Fibroblast of lung (primary cell): ENCODE results near the gene CDK7. TPM values are rescaled to one million over a fixed set of nuclear protein-coding genes. Genes with fewer than 3 reads are reported as not detected.
A peak's percentile ranks its signal among the peaks of the same experiment; 100 is the strongest.

Experiments used
- DNase-seq, 2 donors: peaks; one replicate each; pipeline versions ENCODE4 v3.0.0 to v3.0.0-alpha.2; 2010; ENCODE audit warnings: low read depth in 2 of 2
- H2AFZ ChIP-seq: 2 replicates; pipeline ENCODE4 v1.5.1; 2012; ENCODE audit warnings: low read length, control low read depth, inconsistent platforms
- H3K27ac ChIP-seq: 2 replicates; pipeline ENCODE4 v1.5.1; 2011; ENCODE audit warnings: low read length, control low read depth; ENCODE audit not compliant: insufficient read depth
- H3K27me3 ChIP-seq: 2 replicates; pipeline ENCODE4 v1.5.1; 2011; ENCODE audit warnings: mild to moderate bottlenecking, low read length; ENCODE audit not compliant: control insufficient read depth, insufficient read depth
- H3K36me3 ChIP-seq: 2 replicates; pipeline ENCODE4 v1.5.1; 2011; ENCODE audit warnings: low read length; ENCODE audit not compliant: control insufficient read depth, insufficient read depth
- H3K4me1 ChIP-seq: 2 replicates; pipeline ENCODE4 v1.5.1; 2011; ENCODE audit warnings: low read length; ENCODE audit not compliant: control insufficient read depth, insufficient read depth; ENCODE audit errors: extremely low read depth
- H3K4me2 ChIP-seq: 2 replicates; pipeline ENCODE4 v1.5.1; 2011; ENCODE audit warnings: low read length, control low read depth; ENCODE audit not compliant: insufficient read depth; ENCODE audit errors: extremely low read depth
- H3K4me3 ChIP-seq, 4 experiments: fragments of 200-600 bp in 1 of 4; sonication (generic) in 1 of 4; replicated peaks in 1 of 4; 2 replicates each; pipeline ENCODE4 v1.5.1; 2011 to 2016; ENCODE audit warnings: low read length in 4 of 4, low read depth in 3 of 4, mild to moderate bottlenecking in 3 of 4, control low read depth in 2 of 4, inconsistent platforms in 1 of 4, mixed read lengths in 1 of 4; ENCODE audit not compliant: insufficient read depth in 1 of 4; ENCODE audit errors: control extremely low read depth in 1 of 4
- H3K79me2 ChIP-seq: 2 replicates; pipeline ENCODE4 v1.5.1; 2012; ENCODE audit warnings: mild to moderate bottlenecking, low read length, inconsistent platforms; ENCODE audit not compliant: control insufficient read depth, insufficient read depth
- H3K9ac ChIP-seq: 2 replicates; pipeline ENCODE4 v1.5.1; 2011; ENCODE audit warnings: mild to moderate bottlenecking, low read length, control low read depth; ENCODE audit not compliant: insufficient read depth
- H3K9me3 ChIP-seq: 2 replicates; pipeline ENCODE4 v1.5.1; 2012; ENCODE audit warnings: low read depth, low read length; ENCODE audit not compliant: control insufficient read depth, insufficient read depth
- H4K20me1 ChIP-seq: 2 replicates; pipeline ENCODE4 v1.5.1; 2011; ENCODE audit warnings: low read length; ENCODE audit not compliant: control insufficient read depth, insufficient read depth; ENCODE audit errors: extremely low read depth
- CTCF ChIP-seq, 2 donors: IDR thresholded peaks in 1 of 2; conservative IDR thresholded peaks in 1 of 2; 1 replicate in 1 of 2; 2 replicates in 1 of 2; pipeline ENCODE4 v1.5.1; 2011 to 2012; ENCODE audit warnings: low read length in 2 of 2, control low read depth in 1 of 2, inconsistent platforms in 1 of 2, low read depth in 1 of 2, mild to moderate bottlenecking in 1 of 2
- EZH2 ChIP-seq: IDR thresholded peaks from 2 replicates; pipeline ENCODE4 v1.5.1; 2012; ENCODE audit warnings: low read length, control low read depth, mild to moderate bottlenecking; ENCODE audit errors: missing control alignments
- polyA plus RNA-seq, 2 donors: library from polyadenylated mRNA; depleted of rRNA in 1 of 2; stranded (reverse) in 1 of 2; unstranded in 1 of 2; fragments of >200 nt; gene quantifications; 2 replicates each; pipeline ENCODE4 v1.2.1, GENCODE V29; 2011 to 2012; ENCODE audit warnings: missing spikeins in 1 of 2
- total RNA-seq: library from RNA; depleted of rRNA; stranded (reverse); fragments of >200 nt; gene quantifications from 2 replicates; pipeline ENCODE4 v1.2.1, GENCODE V29; 2014

Gene CDK7
- total and polyA plus RNA-seq, 2 donors (not counting 1 experiment from before 2014, with no cell fraction given), result 74.3 to 95.4 TPM

- Histone ChIP-seq H3K4me2 (no peak overlapping the region), H3K9ac (no peak overlapping the region), H4K20me1 (no peaks in the 10 kb centered on the region), H3K79me2 (no peaks in the 10 kb centered on the region), H3K36me3 (no peaks in the 10 kb centered on the region), H3K27ac (no peak overlapping the region), H3K27me3 (no peaks in the 10 kb centered on the region), H3K4me1 (peaks cover 8% of the 10 kb centered on the region), H3K4me3 (no peak overlapping the region), H3K9me3 (no peaks in the 10 kb centered on the region), H2AFZ (no peak overlapping the region)
- no peak for TF ChIP-seq EZH2
- TF ChIP-seq CTCF (conservative IDR thresholded peaks at IDR 0.05 in 1 of 2, IDR thresholded peaks at IDR 0.05 in 1 of 2; ENCODE audit: low read depth in 1 of 2, low read length in 2 of 2), result no peak
- DNase-seq, result peak in 1 of 2 donors; percentile 40
These were observed 25.1 kb upstream of the CDK7 start for GRCh38 chr5:69209602-69210001.

- Histone ChIP-seq H3K27ac (no peak overlapping the region), H3K4me1 (peaks cover 8% of the 10 kb centered on the region), H3K27me3 (no peaks in the 10 kb centered on the region)
These were observed 23.5 kb upstream of the CDK7 start for GRCh38 chr5:69211200-69211599.

DNA sequence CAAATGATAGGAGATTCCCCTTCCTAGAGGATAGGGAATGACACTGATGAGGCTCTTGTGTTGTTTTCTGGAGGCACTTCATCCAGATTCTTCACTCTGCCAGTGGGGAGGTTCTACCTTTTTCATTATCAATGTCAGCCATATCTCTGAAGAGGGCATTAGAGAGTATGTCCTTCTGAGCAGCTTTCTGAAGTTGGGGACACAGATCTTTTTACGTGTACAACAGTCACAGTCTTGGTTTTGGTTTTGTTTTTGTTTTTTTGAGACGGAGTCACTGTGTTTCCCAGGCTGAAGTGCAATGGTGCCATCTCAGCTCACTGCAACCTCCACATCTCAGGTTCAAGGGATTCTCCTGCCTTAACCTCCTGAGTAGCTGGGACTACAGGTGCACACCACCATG, 22.7 kb upstream of the CDK7 start:
- Histone ChIP-seq H3K36me3 (no peaks in the 10 kb centered on the region), H2AFZ (no peak overlapping the region), H3K27ac (no peak overlapping the region), H4K20me1 (no peaks in the 10 kb centered on the region), H3K4me1 (peaks cover 8% of the 10 kb centered on the region), H3K9me3 (no peaks in the 10 kb centered on the region), H3K27me3 (no peaks in the 10 kb centered on the region), H3K4me3 (no peak overlapping the region), H3K79me2 (no peaks in the 10 kb centered on the region), H3K9ac (no peak overlapping the region), H3K4me2 (no peak overlapping the region)
- DNase-seq, result no peak
- no peak for TF ChIP-seq CTCF (conservative IDR thresholded peaks at IDR 0.05 in 1 of 2, IDR thresholded peaks at IDR 0.05 in 1 of 2; ENCODE audit: low read depth in 1 of 2, low read length in 2 of 2)
- no peak for TF ChIP-seq EZH2

More at GRCh38 chr5:69211200-69211599, 23.5 kb upstream of the CDK7 start:
- no peak for DNase-seq
- Histone ChIP-seq H2AFZ (no peak overlapping the region), H3K4me3 (no peak overlapping the region), H3K36me3 (no peaks in the 10 kb centered on the region), H3K9ac (no peak overlapping the region), H3K9me3 (no peaks in the 10 kb centered on the region), H4K20me1 (no peaks in the 10 kb centered on the region), H3K79me2 (no peaks in the 10 kb centered on the region), H3K4me2 (no peak overlapping the region)
- TF ChIP-seq EZH2, result no peak
- no peak for TF ChIP-seq CTCF (conservative IDR thresholded peaks at IDR 0.05 in 1 of 2, IDR thresholded peaks at IDR 0.05 in 1 of 2; ENCODE audit: low read depth in 1 of 2, low read length in 2 of 2)
